Measurements from ENCODE around the gene IKBKG.
"Not testable (repeated sequence)": the region's sequence is repeated elsewhere in the genome, so short reads cannot be mapped to it uniquely, and the experiment has no call there.

The IKBKG gene

DNA sequence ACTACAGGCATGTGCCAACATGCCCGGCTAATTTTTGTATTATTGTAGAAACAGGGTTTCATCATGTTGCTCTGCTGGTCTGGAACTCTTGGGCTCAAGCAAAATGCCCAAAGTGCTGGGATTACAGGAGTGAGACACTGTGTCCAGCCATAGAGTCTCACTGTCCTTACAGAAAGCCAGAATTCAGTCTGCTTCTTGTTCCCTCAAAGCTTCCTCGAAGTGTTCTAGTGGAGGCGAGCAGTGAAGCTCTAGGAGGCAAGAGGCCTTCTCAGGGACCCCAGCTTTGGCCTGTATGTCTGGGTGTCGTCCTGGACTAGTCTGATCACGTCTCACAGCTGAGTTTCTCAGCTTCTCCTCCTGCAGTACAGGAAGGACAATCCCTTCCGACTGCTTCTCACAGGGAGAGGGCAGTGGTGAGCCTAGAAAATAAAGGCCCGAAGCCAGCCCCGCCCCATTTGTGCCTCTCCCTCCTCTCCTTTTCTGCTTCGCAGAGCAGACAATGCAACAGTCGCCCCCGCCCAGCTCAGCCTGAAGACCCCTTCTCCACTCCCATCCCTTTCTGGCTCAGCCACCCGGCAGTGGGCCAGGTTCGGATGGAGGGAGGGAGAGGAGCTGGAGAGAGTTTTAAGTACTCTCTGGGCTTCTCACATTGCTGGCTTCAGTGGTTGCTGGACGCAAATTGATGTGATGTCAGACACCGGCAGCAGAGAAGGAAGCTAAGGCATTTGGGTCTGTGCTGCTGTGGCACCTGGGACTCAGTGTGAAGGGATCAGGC lies 20.3 kb upstream of the IKBKG start:
- peak; percentile 75 for DNase-seq

DNA sequence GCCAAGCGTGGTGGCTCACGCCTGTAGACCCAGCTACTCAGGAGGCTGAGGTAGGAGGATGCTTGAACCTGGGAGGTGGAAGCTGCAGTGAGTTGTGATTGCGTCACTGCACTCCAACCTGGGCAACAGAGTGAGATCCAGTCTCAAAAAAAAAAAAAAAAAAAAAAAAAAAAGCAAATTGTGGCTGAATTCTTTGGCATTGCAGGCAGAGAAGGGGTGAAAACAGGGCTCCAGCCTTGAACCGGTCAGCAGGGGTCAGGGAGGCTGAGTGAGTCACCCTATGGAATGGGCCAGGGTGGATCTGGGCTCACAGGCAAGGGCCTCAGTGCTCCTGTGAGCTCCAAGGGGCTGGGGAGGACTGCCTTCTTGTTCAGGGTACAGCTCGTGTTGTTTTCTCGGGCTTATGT lies 18.2 kb upstream of the IKBKG start:
- no peak for DNase-seq

DNA sequence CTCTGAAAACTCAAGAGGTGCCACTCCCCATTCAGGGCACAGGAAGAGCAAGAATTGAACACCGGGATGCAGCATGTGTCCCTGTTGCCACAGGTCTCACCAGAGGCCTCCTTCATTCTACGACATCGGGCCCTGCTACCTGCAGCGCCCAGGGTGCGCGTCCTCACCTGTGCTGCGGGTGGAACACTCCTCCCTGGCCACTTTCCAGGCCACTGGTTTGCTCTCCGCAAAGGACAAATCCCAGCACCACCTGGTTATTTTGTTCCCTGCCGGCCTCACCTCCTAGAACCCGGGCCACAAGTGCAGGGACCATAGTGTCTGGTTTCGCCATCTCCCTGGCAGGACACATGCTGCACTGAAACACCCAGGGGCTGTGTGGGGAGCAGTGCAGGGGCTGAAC lies 17.1 kb upstream of the IKBKG start:
- no peak for DNase-seq

DNA sequence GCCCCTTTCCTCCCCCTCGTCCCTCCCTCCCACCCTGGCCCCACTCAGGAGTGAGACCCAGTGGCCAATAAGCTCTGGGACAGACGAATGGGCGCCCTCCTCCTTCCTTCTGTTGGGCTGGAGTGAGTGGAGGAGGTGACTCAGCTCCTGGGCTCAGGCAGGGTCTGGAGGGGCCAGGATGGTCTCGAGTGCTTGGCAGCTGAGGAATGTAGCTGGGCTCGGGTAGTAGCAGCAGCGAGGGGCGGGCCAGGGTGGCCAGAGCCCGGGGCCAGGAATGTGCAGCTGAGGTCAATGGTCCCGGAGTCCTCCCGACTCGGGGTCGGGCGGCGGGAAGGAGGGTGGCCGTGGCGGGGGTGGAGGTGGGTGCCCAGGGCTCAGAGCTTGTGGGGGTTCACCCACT lies 15.8 kb upstream of the IKBKG start:
- DNase-seq = no peak

DNA sequence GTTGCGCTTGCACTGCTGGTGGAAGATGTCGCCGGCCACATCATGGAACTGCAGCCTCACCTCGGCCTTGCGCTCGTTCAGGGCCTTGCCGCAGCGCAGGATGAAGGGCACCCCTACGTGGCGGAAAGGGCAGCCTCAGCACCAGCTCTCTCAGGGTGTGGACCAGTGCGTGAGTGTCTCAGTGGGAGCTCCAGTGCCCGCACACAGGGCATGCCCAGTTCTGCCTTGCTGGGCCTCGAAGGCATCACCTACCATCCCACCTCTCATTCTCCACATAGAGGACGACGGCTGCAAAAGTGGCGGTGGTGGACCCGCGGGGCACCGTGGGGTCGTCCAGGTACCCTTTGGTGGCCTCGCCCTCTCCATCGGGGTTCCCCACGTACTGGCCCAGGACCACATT lies 14.7 kb upstream of the IKBKG start:
- DNase-seq = no peak

DNA sequence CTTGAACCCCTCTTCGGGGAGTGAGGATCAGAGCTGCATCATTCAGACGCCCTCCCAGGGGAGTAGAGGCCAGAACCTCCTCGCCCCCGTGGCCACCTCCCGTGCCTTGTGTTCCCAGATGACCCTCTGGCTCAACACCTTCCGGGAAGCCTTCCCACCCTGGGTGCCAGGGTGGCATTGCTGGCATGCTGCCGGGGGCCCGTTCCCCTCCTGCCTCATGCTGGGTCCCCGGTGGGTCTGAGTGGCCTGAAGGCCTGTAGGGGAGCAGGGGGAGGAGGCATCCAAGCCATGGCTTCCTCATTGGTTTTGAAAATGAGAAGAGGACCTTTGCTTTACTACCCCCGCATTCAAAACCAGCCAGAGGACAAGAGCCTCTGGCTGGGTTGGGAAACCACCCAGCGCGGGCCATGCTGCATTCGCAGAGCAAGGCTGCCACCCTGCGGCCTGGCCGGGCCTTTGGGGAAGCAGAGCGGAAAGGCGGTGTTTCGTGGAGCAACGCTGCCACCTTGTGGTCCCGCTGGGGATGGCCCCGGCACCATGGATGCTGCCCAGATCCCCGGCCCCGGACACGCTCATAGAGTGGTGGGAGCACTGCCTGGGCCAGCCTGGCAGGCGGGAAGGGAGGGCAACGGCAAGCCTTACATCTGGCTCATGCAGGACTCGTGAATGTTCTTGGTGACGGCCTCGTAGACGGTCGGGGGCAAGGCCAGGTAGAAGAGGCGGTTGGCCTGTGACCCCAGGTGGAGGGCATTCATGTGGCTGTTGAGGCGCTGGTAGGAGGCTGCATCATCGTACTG lies 12.7 kb upstream of the IKBKG start:
- DNase-seq = peak; percentile 92

DNA sequence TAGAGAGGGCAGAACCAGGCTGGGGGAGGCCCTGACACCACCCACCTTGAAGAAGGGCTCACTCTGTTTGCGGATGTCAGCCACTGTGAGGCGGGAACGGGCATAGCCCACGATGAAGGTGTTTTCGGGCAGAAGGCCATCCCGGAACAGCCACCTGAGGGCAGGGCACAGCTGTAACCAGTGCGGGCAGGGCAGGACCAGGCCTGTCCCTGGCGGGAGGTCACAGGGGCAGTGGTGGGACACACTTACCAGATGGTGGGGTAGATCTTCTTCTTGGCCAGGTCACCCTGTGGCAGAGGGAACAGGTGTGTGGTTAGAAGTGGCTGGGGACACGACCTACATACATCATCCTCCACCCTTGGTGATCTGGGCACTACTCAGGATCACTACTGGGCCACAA lies 11.5 kb upstream of the IKBKG start:
- no peak for DNase-seq

DNA sequence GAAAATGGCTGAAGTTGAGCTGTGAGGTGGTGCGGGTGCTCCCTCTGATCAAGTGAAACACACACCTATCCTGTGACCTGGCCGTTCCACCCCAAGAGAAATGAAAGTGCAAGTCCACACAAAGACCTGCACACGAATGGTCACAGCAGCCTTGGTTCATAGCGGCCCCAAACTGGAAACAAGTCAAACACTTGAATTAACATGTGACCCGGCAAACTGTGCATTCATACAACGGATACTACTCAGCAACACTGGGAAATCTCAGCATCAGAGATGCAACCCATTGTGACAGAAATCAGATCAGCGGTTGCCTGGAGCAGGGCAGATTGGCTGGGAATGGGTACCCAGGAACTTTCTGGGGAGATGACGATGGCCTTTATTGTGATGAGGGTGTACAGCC lies 8.3 kb upstream of the IKBKG start:
- no peak for DNase-seq

DNA sequence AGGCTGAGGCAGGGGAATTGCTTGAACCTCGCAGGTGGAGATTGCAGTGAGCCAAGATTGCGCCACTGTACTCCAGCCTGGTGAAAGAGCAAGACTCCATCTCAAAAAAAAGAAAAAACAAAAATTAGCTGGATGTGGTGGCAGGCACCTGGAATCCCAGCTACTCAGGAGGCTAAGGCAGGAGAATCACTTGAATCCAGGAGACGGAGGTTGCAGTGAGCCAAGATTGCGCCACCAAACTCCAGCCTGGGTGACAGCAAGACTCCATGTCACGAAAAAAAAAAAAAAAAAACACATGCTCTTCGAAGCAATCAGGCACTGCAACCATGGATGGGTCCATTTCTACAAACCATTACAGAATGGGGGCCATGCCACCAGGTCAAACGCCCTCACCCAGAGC lies 7.1 kb upstream of the IKBKG start:
- not testable (repeated sequence) for DNase-seq

DNA sequence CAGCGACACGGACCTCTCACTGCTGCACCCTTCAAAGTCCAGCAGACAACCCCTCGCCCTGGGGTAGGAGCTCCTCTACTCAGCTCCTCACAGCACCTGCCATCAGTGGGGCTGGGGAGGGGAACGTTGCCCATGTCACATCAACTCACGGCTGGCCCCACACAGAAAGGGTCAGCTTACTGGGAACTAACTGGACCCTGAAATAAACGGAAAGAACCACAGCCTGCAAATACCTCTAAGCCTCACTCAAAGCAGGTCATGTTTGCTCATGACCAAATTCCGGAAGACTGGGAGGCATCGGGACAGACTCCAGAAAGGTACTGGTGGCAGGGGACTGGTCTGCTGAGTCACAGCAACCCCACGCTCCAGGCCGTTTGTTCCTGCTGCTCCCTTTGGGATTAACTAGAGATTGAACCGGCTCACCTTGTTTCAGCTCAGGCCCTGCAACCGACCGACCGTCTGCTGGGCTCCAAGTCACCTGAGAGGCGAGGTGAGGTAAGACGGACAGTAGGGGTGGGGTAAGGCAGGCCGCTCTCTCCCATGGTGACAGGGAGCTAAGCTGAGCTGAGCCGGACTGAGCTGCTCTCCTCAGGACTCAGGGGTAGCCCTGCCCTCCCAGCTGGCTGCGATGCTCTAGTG lies 6.4 kb upstream of the IKBKG start:
- DNase-seq = no peak

DNA sequence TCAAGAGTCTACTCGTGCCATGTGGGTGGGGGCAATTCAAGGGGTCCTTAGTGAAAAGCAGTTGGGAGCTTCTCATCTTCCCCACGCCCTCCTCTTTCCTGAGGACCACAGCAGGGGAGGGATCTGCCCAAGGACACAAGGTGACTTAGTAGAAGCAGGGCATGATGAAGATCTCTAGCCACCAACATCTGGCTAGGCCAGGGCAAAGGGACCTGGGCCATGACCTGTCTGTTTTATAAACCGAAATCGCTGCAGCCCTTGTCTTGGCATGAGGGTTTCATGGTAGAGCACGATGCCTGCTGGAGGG lies 5.9 kb upstream of the IKBKG start:
- no peak for DNase-seq

DNA sequence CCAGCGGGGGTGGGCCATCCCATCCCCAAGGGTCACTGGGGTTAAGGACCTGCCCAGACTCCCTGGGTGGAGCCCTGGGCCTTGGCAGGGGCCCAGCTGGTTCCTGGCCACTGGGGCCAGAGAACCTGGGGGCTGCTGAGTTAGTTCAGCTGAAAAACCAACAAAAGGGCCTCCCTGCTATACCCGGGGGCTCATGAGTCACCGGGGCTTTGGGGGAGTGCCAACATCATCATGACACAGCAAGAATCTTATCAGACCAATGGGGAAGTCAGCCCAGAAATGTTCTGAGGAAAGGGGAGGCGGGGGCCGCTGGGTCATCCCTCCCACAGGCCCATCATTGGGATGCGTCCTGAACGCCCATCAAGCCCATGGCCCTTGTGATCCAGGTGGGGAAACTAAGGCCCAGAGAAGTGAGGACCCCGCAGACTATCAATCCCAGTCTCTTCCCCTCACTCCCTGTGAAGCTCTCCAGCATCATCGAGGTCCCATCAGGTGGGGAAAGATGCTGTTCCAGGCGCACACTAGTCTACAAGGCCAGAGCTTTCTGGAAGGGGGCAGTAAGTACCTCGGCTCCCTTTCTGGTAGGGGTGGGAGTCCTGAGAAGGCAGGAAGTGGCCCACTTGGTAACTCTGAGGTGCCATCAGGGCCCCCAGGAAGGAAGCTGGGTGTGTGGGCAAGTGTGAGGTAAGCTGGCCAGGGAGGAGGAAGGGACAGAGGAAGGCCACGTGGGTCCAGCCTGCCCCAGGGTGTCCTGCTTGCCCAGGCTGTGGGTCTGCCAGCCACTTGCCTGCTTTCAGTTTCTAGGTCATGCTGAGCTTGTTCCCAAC lies 5.3 kb upstream of the IKBKG start:
- peak; percentile 43 for DNase-seq

DNA sequence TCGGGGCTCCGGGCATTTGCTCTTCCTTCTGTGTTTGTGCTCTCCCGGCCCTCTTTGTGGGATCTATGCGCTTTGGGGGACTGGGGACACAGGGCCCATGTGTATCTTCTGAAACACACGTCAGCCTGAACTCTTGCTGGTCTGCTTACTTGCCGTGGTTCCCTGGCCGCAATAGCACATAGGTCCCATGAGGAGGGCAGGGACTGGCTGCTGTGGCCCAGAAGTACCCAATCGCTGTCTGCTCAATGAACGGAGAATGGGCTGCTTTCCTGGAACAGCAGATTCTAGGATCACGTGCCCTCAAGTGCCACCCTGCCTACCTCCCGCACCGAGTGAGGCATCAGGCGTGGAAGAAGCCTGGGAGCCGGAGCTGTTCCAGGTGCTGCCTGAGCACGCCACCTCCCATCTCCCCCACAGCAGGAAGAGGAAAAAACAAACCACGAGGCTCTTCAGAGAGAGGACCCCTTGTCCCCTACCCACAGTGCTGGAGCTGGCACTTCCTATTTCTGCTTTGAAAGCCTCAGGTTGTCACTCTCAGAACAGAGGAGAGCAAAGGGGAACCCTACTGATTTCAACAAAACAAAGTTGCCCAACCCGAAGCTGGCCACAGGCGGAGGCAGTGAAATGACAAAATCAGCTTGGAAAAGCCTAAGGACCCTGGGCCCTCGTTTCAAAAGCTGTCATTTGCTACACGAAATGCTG lies 4.5 kb upstream of the IKBKG start:
- no peak for DNase-seq

DNA sequence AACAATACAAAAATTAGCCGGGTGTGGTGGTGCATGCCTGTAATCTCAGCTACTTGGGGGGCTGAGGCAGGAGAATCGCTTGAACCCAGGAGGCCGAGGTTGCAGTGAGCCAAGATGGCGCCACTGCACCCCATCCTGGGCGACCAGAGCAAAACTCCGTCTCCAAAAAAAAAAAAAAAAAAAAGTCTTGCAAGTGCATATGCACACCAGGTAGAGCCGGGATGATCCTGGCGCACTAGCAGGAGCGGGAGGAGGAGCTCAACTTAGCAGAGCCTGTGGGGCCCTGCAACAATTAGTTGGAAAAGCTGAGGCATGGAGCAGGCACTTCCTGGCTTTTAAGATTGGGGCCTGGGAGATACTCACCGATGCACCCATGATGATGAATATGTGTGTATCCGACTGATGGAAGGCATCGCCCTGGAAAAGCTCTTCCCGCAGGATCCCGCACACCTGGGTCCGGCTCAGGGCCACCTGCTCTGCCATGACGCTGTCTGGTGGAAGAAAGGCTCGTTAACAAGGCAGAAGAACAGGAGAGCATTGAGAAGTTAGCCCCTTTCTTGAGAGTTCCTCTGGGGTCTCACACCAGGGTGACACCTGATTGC lies 1.6 kb upstream of the IKBKG start:
- DNase-seq = no peak

DNA sequence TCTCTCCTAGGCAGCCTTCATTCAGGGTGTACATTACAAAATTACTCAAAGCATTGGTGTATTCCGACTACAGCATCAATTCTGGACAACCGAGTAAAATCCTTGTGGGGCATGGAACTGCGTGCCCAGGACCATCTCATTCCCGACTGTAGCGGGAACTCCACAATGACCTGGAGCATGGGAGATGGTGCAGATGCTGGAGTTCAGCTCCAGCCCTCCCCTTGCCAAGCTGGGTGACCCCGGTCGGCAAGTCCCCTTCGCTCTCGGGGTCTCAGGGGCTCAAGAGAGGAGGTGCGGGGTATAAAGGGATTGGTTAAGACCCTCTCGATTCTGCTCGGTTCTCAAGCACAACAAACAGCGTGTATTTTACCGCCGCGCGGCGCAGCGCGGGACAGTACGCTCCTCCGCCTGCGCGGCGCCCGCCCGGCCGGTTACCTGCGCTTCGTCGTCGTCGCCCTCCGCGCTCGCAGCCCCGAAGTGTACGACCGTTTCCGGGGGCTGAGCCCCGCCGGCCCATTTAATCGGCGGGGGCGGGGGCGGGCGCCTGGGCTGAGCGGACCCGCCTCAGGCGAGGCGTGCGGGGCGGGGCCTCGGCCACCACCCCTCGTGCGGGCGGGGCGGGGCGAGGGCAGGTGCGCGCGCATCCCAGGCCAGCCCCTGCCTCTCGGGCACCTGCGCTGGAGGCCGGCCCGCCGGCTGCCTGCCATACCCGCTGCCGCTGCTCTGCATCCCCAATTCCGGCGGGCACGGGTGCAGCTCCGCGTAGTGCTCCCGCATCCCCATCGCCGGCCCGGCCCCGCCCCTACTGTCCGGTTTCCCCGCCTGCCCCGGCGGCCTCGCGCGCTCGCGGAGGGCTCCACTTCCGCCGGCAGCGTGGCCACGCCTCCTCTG lies 821 bp upstream of the IKBKG start, which contains the start of gene G6PD:
Gene G6PD, minus strand, starts transcription at position 493 of the 891 bp plus-strand sequence. CDS start 691 bp downstream, outside the sequence.
- DNase-seq = peak; percentile 86

DNA sequence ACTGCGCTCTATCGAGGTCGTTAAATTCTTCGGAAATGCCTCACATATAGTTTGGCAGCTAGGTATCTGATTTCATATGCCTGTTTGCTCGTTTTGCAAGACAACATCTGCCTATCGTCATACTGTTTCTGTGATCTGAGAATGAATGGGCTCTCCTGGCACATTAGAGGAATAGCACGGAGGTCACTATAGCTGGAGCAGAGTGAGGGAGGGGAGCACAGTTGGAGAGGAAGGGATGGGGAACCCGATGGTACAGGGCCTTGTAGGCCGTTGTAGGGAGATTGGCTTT lies 552 bp downstream of the IKBKG start:
- no peak for DNase-seq

DNA sequence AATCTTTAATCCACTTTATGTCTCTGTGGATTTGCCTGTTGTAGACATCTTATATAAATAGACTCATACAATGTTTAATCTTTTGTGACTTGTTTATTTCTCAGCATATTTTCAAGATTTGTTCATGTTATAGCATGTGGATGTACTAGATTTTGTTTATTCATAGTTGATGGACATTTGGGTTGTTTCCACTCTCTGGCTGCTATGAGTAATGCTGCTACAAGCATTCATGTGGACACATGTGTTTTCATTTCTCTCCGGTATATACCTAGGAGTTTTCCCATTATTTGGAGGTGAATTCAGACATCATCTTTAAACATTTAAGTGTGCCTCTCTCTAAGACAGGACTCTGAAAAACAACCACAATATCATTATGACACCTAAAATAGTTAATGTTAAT lies 2.3 kb downstream of the IKBKG start:
- no peak for DNase-seq

DNA sequence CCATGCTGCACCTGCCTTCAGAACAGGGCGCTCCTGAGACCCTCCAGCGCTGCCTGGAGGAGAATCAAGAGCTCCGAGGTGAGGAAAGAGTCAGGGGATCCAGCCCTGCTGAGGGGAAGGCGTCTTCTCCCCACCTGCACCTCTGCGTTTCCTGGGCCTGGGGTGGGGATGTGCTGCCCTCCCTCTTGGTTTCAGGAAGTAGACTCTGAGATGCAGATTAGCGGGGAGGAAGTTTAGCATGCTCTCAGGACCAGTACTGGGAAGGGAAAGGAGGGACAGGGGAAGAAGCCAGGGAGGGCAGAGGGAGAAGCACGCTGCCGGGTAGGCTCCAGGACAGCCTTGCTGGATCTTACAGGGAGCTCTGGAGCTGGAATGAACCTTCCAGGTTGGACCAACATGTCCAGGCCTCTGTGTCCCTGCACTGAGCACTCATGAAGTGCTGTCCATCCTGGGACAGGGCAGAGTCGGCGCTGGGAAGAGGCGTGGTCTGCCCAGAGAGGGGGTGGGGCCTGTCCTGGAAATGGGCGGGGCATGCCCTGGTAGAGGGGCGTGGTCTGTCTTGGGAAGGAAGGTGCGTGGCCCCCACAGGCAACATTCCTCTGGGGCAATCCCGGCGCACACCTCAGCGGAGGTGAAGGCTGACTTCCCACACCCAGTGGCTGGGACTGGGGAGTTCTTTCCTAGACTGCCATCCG lies 4.8 kb downstream of the IKBKG start:
- DNase-seq = not testable (repeated sequence)

DNA sequence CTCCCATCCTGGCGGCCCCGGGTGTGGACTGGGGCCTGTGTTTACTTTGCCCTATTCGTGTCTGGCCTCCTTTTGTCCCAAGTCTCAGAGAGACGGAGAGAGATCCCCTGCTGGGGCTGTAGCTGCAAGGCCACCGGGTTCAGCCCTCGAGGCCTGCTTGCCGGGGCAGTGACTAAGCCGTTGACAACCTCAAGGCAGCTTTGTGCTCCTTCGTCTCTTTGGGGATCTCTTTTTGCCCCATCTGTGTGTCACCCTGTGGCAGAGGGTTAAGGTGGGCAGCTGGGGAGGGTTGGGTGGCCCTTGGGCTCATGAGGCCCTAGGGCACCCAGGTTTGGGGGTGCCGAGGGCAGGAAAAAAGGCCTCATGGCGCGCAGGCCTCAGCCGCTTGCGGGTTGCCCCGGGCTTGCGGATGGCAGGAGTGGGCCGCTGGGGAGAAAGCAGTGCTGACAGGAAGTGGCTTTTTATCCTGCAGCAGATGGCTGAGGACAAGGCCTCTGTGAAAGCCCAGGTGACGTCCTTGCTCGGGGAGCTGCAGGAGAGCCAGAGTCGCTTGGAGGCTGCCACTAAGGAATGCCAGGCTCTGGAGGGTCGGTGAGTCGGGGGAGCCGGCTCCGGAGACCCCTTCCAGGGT lies 10.8 kb downstream of the IKBKG start:
- not testable (repeated sequence) for DNase-seq

DNA sequence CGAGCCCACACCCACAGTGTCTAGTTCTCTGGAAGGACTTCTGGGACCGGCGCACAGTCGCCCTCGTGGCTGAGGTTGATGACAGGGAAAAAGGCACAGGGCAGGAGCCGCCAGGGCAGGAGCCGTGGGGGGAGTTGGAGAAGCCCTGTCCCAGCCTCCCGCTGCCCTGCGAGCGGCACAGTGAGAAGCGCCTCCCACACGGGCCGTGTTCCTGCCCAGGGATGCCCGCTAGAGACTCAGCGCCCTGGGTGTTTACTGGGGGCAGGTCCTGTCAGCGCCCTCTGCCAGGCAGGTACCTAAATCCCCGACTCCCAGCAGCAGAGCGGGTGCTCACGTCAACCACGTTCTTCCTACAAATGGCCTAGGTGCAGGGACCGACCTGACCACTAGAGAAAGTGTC lies 11.5 kb downstream of the IKBKG start:
- not testable (repeated sequence) for DNase-seq
